ENCODE data around the gene FRMPD4.

Gene FRMPD4

GRCh38 chrX:12360383-12360782, 222.1 kb downstream of the FRMPD4 start:
- Histone ChIP-seq H3K4me1 (ENCODE audit: control insufficient read depth, insufficient read depth, low read length) (no peaks in the 10 kb centered on the region), H3K27me3 (ENCODE audit: control insufficient read depth, insufficient read depth, low read length) (no peaks in the 10 kb centered on the region), H3K27ac (ENCODE audit: low read depth, low read length) (no peak overlapping the region), H3K4me3 (ENCODE audit: low read length) (no peak overlapping the region), H3K36me3 (ENCODE audit: control insufficient read depth, insufficient read depth, low read length) (no peaks in the 10 kb centered on the region), H3K9ac (ENCODE audit: low read length) (no peak overlapping the region)

- Histone ChIP-seq H3K9ac (ENCODE audit: low read length) (no peak overlapping the region), H3K4me3 (ENCODE audit: low read length) (no peak overlapping the region), H3K27me3 (ENCODE audit: control insufficient read depth, insufficient read depth, low read length) (no peaks in the 10 kb centered on the region), H3K36me3 (ENCODE audit: control insufficient read depth, insufficient read depth, low read length) (no peaks in the 10 kb centered on the region), H3K27ac (ENCODE audit: low read depth, low read length) (no peak overlapping the region), H3K4me1 (ENCODE audit: control insufficient read depth, insufficient read depth, low read length) (no peaks in the 10 kb centered on the region)
Observed at GRCh38 chrX:12360986-12361598, 222.8 kb downstream of the FRMPD4 start.

DNA sequence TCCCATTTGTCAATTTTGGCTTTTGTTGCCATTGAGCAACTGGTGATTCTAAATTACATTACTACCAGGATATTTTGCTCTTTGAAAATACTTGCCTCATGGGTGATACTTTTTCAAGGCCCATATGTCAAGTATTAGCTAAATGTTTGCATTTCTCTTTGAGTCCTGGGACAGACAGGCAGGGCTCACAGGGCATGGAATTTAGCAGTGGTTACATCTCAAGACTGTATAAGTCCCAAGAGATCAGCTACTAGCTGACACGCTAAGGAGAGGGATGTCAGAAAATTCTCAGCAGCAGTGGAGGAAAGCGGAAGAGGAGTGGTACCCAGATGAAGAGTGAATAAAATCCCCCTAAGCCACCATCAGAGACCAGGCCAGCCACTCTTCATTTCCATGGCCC, 224.9 kb downstream of the FRMPD4 start:
- no peaks in the 10 kb centered on the region for H3K4me1 ChIP-seq (ENCODE audit: control insufficient read depth, insufficient read depth, low read length)
- no peaks in the 10 kb centered on the region for H3K27me3 ChIP-seq (ENCODE audit: control insufficient read depth, insufficient read depth, low read length)

GRCh38 chrX:12366440-12366839, 228.2 kb downstream of the FRMPD4 start:
- Histone ChIP-seq H3K4me3 (ENCODE audit: low read length) (no peak overlapping the region), H3K27me3 (ENCODE audit: control insufficient read depth, insufficient read depth, low read length) (no peaks in the 10 kb centered on the region), H3K27ac (ENCODE audit: low read depth, low read length) (no peak overlapping the region), H3K9ac (ENCODE audit: low read length) (no peak overlapping the region), H3K36me3 (ENCODE audit: control insufficient read depth, insufficient read depth, low read length) (no peaks in the 10 kb centered on the region), H3K4me1 (ENCODE audit: control insufficient read depth, insufficient read depth, low read length) (no peaks in the 10 kb centered on the region)

More for the DNA sequence above, 224.9 kb downstream of the FRMPD4 start:
- Histone ChIP-seq H3K9ac (ENCODE audit: low read length) (no peak overlapping the region), H3K4me3 (ENCODE audit: low read length) (no peak overlapping the region), H3K36me3 (ENCODE audit: control insufficient read depth, insufficient read depth, low read length) (no peaks in the 10 kb centered on the region), H3K27ac (ENCODE audit: low read depth, low read length) (no peak overlapping the region)

DNA sequence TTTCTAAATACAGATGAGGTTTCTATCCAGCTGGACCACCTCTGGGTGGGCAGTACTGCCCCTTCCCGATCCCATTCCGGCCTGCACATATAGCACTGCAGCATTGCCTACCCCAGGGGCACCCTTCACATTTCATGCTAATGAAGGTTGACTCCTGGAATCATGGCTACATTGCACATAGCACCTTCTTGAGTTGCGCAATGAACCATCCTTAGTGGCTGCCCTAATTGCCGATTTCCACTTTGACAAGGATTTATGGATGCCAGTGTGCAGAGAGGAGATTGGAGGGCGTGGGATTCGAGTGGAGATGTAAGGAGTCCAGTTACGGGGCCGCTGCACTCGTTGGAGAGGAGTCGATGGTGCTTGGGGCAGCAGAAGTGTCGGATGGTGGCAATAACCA, 229.0 kb downstream of the FRMPD4 start:
- no peaks in the 10 kb centered on the region for H3K36me3 ChIP-seq (ENCODE audit: control insufficient read depth, insufficient read depth, low read length)
- no peak overlapping the region for H3K9ac ChIP-seq (ENCODE audit: low read length)
- no peaks in the 10 kb centered on the region for H3K4me1 ChIP-seq (ENCODE audit: control insufficient read depth, insufficient read depth, low read length)
- H3K4me3 ChIP-seq (ENCODE audit: low read length), result no peak overlapping the region
- no peaks in the 10 kb centered on the region for H3K27me3 ChIP-seq (ENCODE audit: control insufficient read depth, insufficient read depth, low read length)
- H3K27ac ChIP-seq (ENCODE audit: low read depth, low read length), result no peak overlapping the region

DNA sequence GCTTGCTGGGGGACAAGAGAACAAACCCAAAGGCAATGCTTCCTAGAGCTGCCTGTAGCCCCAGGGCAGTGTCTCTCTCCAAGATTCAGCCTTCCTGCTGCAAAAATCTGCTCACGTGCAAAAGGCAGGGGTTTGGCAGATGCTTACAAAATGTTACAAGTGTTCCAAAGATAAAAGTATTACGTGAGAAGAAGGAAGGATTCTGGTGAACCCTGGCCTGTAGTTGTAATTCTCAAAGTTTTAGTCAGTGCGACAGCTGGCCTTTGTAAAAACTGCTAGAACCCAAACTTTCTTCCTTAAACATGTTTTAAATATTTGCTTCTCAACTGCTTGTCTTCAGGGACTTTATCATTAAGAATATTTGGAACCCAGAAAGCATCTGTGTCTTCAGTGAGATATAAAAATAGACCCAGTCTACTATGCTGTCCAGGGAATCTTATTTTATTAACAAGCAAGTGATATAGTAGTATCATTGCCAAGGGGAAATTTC, 232.3 kb downstream of the FRMPD4 start:
- Histone ChIP-seq H3K36me3 (ENCODE audit: control insufficient read depth, insufficient read depth, low read length) (no peaks in the 10 kb centered on the region), H3K27ac (ENCODE audit: low read depth, low read length) (no peak overlapping the region), H3K9ac (ENCODE audit: low read length) (no peak overlapping the region), H3K27me3 (ENCODE audit: control insufficient read depth, insufficient read depth, low read length) (no peaks in the 10 kb centered on the region), H3K4me3 (ENCODE audit: low read length) (no peak overlapping the region), H3K4me1 (ENCODE audit: control insufficient read depth, insufficient read depth, low read length) (no peaks in the 10 kb centered on the region)

GRCh38 chrX:12372111-12372510, 233.8 kb downstream of the FRMPD4 start:
- Histone ChIP-seq H3K27me3 (ENCODE audit: control insufficient read depth, insufficient read depth, low read length) (no peaks in the 10 kb centered on the region), H3K4me1 (ENCODE audit: control insufficient read depth, insufficient read depth, low read length) (no peaks in the 10 kb centered on the region), H3K36me3 (ENCODE audit: control insufficient read depth, insufficient read depth, low read length) (no peaks in the 10 kb centered on the region), H3K9ac (ENCODE audit: low read length) (no peak overlapping the region), H3K27ac (ENCODE audit: low read depth, low read length) (no peak overlapping the region), H3K4me3 (ENCODE audit: low read length) (no peak overlapping the region)

DNA sequence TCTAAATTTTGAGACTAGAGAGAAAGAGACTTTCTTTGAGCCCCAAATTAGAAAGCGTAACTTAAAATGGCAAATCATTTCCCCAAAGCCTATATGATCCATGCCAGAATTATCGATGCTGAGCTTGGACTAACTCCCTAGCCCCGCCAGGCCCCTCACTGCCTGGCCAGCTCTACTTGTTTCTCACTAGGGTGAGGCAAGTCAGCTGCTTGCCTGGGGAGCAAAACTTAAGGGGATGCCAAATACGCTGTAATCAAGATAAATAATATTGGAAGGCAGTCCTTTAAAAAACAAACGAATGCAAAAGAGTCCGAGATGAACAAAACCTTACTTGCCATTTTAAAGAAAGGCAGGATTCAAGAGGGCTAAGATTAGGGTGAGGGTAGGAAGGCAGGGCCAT, 236.0 kb downstream of the FRMPD4 start:
- Histone ChIP-seq H3K4me1 (ENCODE audit: control insufficient read depth, insufficient read depth, low read length) (no peaks in the 10 kb centered on the region), H3K27me3 (ENCODE audit: control insufficient read depth, insufficient read depth, low read length) (no peaks in the 10 kb centered on the region), H3K36me3 (ENCODE audit: control insufficient read depth, insufficient read depth, low read length) (no peaks in the 10 kb centered on the region), H3K27ac (ENCODE audit: low read depth, low read length) (no peak overlapping the region), H3K4me3 (ENCODE audit: low read length) (no peak overlapping the region), H3K9ac (ENCODE audit: low read length) (no peak overlapping the region)

DNA sequence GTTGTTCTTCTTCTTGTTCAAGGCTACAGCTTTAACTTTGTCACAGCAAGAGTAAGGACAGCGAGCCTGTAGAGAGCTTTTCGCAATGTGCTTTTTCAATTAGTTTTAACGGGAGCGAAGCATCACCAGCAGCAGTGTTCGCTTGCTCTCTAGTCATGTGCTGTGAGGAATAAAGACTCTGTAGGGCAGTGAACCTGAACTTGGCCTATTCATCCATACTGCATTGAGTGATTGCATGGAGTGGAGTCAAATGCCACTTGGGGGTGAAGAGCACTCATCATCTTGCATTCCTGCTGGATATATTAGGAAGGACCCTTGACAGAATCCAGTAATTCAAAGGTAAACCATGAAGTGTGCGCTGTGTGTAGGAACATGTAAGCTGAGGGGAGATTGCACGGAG, 240.0 kb downstream of the FRMPD4 start:
- Histone ChIP-seq H3K36me3 (ENCODE audit: control insufficient read depth, insufficient read depth, low read length) (no peaks in the 10 kb centered on the region), H3K27me3 (ENCODE audit: control insufficient read depth, insufficient read depth, low read length) (no peaks in the 10 kb centered on the region)

DNA sequence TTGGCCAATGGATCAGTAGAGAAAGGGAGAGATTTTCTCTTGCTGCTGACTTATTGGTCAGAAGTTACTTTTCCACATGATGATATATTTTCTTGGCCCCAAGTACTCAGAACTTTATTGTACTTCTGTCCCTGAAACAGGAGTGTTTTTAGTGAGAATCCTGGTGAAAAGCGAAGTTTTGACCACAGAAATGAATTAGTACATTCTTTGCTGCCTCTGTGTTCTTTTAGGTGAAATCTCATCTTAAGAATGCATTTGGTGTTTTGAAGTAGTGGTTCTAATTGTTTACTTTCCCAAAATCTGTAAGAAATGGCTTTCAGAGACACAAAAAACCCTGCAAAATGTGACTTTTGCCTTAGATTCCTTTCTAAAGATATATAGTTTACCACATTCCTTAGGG, 240.4 kb downstream of the FRMPD4 start:
- no peak overlapping the region for H3K27ac ChIP-seq (ENCODE audit: low read depth, low read length)
- no peak overlapping the region for H3K4me3 ChIP-seq (ENCODE audit: low read length)
- H3K27me3 ChIP-seq (ENCODE audit: control insufficient read depth, insufficient read depth, low read length), result no peaks in the 10 kb centered on the region
- H3K4me1 ChIP-seq (ENCODE audit: control insufficient read depth, insufficient read depth, low read length), result no peaks in the 10 kb centered on the region
- H3K9ac ChIP-seq (ENCODE audit: low read length), result no peak overlapping the region
- no peaks in the 10 kb centered on the region for H3K36me3 ChIP-seq (ENCODE audit: control insufficient read depth, insufficient read depth, low read length)

More for the DNA sequence above, 240.0 kb downstream of the FRMPD4 start:
- Histone ChIP-seq H3K4me1 (ENCODE audit: control insufficient read depth, insufficient read depth, low read length) (no peaks in the 10 kb centered on the region), H3K27ac (ENCODE audit: low read depth, low read length) (no peak overlapping the region), H3K4me3 (ENCODE audit: low read length) (no peak overlapping the region), H3K9ac (ENCODE audit: low read length) (no peak overlapping the region)

DNA sequence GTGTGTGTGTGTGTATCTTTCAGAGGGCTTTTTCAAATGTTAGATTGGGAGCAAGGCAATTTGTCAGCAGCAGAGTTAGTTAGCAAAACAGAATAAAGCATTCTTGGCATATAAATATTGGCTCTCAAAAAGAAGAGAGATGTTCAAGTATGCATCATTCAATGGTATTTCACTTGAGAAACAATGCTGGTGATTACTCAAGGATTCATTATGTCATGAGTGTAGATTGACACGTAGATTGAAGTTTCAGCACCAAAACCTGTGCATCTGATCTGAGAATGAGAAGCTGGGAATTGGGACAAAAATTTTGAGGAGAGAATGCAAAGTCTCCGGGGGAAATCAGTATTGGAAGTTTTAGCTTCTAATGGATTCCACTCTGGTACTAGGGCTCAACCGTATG, 241.4 kb downstream of the FRMPD4 start:
- no peak overlapping the region for H3K27ac ChIP-seq (ENCODE audit: low read depth, low read length)
- H3K27me3 ChIP-seq (ENCODE audit: control insufficient read depth, insufficient read depth, low read length), result no peaks in the 10 kb centered on the region
- no peak overlapping the region for H3K4me3 ChIP-seq (ENCODE audit: low read length)
- H3K9ac ChIP-seq (ENCODE audit: low read length), result no peak overlapping the region
- H3K36me3 ChIP-seq (ENCODE audit: control insufficient read depth, insufficient read depth, low read length), result no peaks in the 10 kb centered on the region
- no peaks in the 10 kb centered on the region for H3K4me1 ChIP-seq (ENCODE audit: control insufficient read depth, insufficient read depth, low read length)

DNA sequence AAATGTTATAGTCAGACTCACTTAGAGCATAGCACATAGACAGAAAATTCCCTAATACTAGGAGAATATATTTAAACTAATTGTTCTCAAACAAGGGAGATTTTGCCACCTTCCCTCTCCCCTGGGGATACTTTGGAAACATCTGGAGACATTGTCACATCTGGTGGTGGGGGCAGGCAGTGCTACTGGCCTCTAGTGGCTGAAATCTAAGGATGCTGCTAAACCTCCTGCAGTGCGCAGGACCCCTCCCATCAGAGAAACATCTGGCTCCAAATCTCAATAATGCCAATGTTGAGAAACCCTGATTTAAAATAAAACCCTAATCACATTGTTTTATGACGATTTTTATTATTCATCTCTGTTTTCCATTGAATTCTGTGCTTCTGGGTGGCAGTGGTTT, 244.9 kb downstream of the FRMPD4 start:
- H3K36me3 ChIP-seq (ENCODE audit: control insufficient read depth, insufficient read depth, low read length), result no peaks in the 10 kb centered on the region
- no peak overlapping the region for H3K27ac ChIP-seq (ENCODE audit: low read depth, low read length)
- H3K9ac ChIP-seq (ENCODE audit: low read length), result no peak overlapping the region
- no peaks in the 10 kb centered on the region for H3K27me3 ChIP-seq (ENCODE audit: control insufficient read depth, insufficient read depth, low read length)
- H3K4me3 ChIP-seq (ENCODE audit: low read length), result no peak overlapping the region
- H3K4me1 ChIP-seq (ENCODE audit: control insufficient read depth, insufficient read depth, low read length), result no peaks in the 10 kb centered on the region

DNA sequence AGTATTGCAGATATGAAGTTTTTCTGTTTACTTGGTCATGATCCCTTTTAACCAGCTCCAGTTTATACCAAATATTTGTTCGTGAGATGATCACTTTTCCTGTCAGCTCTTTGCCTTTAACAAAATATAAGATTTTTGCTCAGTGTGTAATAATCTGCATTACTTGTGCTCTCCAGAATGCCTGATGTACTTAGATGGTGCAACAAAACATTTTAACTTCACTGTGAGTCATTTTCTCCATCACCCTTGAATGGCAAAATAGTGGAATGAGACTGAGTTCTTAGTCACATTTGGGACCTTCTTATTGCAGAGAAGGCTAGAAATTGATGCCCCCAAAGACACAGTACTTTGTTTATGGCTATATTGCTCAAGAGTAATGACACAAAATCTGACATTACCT, 252.0 kb downstream of the FRMPD4 start:
- H3K36me3 ChIP-seq (ENCODE audit: control insufficient read depth, insufficient read depth, low read length), result no peaks in the 10 kb centered on the region
- H3K27me3 ChIP-seq (ENCODE audit: control insufficient read depth, insufficient read depth, low read length), result no peaks in the 10 kb centered on the region
- no peak overlapping the region for H3K9ac ChIP-seq (ENCODE audit: low read length)
- no peak overlapping the region for H3K4me3 ChIP-seq (ENCODE audit: low read length)
- no peaks in the 10 kb centered on the region for H3K4me1 ChIP-seq (ENCODE audit: control insufficient read depth, insufficient read depth, low read length)
- H3K27ac ChIP-seq (ENCODE audit: low read depth, low read length), result no peak overlapping the region

Data from rectal smooth muscle tissue (tissue), 1 donor.